Bladder microvascular endothelial cell (primary cell): ENCODE results near the gene ADPRM. TPM values are rescaled to one million over a fixed set of nuclear protein-coding genes. Genes with fewer than 3 reads are reported as not detected.

Experiments
- total RNA-seq: library from RNA; depleted of rRNA; stranded (reverse); fragments of >200 nt; gene quantifications from 2 replicates; pipeline ENCODE4 v1.2.3, GENCODE V29; 2014

The ADPRM gene
- 8.3 and 10.2 TPM in 2 replicates for total RNA-seq

GRCh38 chr17:10697092-10698081 is at the start of gene ADPRM, which contains the start of gene SCO1:
Gene ADPRM (plus strand): TSS chr17:10697594. CDS start chr17:10704927, 7,333 bp downstream.
Gene SCO1 (minus strand): TSS chr17:10697533. CDS start chr17:10697507, 26 bp downstream.

GRCh38 chr17:10657148-10657547 is 40.2 kb upstream of the ADPRM start, which contains the start of gene MYH3:
Gene MYH3 (minus strand): TSS chr17:10657309. CDS start chr17:10655064, 2,245 bp downstream.

GRCh38 chr17:10729334-10730193 is 32.2 kb downstream of the ADPRM start, which contains the start of gene TMEM220:
Gene TMEM220 (minus strand): TSS chr17:10730023. CDS start chr17:10729851, 172 bp downstream.

Other genes starting within 250 kb of the ADPRM start
- not detected in 2 replicates for gene MYH4, start 228.0 kb upstream of the ADPRM start, total RNA-seq
- not detected in 2 replicates for gene MYH1, start 179.1 kb upstream of the ADPRM start, total RNA-seq
- gene MYH2, start 147.9 kb upstream of the ADPRM start, total RNA-seq, result not detected in 2 replicates
- gene MYH3, start 40.3 kb upstream of the ADPRM start, total RNA-seq, result under 0.01 and 0.88 TPM in 2 replicates
- 18.5 and 34.4 TPM in 2 replicates for gene SCO1, start 61 bp upstream of the ADPRM start, total RNA-seq
- 1.1 and 1.3 TPM in 2 replicates for gene TMEM220, start 32.4 kb downstream of the ADPRM start, total RNA-seq
- not detected in 2 replicates for gene TMEM238L, start 106.5 kb downstream of the ADPRM start, total RNA-seq
- gene PIRT, start 140.5 kb downstream of the ADPRM start, total RNA-seq, result not detected in 2 replicates